ENCODE data around the gene HSH2D.
"Not testable (repeated sequence)": the region's sequence is repeated elsewhere in the genome, so short reads cannot be mapped to it uniquely, and the experiment has no call there.

Gene HSH2D

DNA sequence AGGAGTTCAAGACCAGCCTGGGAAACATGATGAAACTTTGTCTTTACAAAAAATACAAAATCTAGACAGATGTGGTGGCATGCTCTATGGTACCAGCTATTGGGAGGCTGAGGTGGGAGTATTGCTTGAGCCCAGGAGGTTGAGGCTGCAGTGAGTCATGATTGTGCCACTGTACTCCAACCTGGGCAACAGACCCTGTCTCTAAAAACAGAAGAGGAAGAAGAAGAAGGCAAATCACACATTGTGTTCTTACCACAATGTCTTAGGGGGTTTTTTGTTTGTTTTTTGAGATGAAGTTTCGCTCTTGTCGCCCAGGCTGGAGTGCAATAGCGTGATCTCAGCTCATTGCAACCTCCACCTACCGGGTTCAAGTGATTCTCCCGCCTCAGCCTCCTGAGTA is 35.4 kb downstream of the HSH2D start:
- not testable (repeated sequence) for H3K9me3 Mint-ChIP-seq, H3K4me1 Mint-ChIP-seq, H3K27ac Mint-ChIP-seq, H3K4me3 Mint-ChIP-seq, DNase-seq, H3K36me3 Mint-ChIP-seq
- CTCF ChIA-PET: interaction anchor here (0.9 to 1.7 kb wide), 2 partner anchors 66 to 137 kb away, joined by 3 to 8 read pairs; no protein-coding TSS in a partner anchor
- peaks cover 27% of the 10 kb centered on the region for H3K27me3 Mint-ChIP-seq

DNA sequence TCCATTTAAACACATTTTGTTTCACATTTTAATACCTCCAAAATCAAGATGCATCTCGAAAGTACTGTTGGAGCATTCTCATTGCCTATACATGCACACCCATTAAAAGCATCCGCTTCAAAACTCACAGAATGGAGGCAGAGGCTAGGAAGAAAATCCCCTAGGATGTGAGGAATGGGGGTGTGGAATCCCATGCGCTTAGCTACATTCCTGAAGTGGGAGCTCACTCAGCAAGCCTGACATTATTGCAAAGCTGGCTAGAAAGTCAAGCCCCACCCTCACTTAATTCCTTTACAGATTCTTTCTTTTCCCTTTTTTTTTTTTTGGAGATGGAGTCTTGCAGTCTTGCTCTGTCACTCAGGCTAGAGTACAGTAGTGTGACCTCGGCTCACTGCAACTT is 37.1 kb downstream of the HSH2D start:
- no peak for DNase-seq
- peaks cover 18% of the 10 kb centered on the region for H3K4me1 Mint-ChIP-seq
- H3K9me3 Mint-ChIP-seq: no peaks in the 10 kb centered on the region
- H3K27me3 Mint-ChIP-seq: peaks cover 33% of the 10 kb centered on the region
- no peak overlapping the region for H3K27ac Mint-ChIP-seq
- CTCF ChIA-PET: interaction anchor here (0.7 to 3.2 kb wide), 5 partner anchors 118 to 311 kb away, joined by 3 to 25 read pairs (median 4); no protein-coding TSS in a partner anchor
- H3K36me3 Mint-ChIP-seq: peaks cover 5% of the 10 kb centered on the region
- no peak overlapping the region for H3K4me3 Mint-ChIP-seq

DNA sequence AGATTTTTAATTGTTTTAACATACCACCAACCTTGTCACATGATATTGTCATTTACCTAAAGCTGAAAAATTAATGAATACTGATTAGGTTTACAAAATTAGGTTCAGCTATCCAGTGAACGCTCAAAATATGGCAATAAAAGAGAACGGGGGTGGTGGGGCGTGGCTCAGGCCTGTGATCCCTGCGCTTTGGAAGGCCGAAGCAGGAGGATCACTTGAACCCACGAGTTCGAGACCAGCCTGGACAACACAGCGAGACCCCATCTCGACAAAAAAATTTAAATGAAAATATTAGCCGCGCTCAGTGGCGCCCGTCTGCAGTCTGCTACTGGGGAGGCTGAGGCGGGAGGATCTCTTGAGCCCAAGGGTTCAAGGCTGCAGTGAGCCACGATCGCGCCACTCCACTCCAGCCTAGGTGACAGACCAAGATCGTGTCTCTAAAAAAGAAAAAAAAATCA is 41.2 kb downstream of the HSH2D start:
- H3K9me3 Mint-ChIP-seq: no peaks in the 10 kb centered on the region
- H3K4me1 Mint-ChIP-seq: peaks cover 40% of the 10 kb centered on the region
- CTCF ChIA-PET: interaction anchor here (0.6 to 3.3 kb wide), 11 partner anchors 11 to 373 kb away, joined by 3 to 38 read pairs (median 3); partner anchors contain the start of genes CIB3 and HSH2D
- peaks cover 25% of the 10 kb centered on the region for H3K36me3 Mint-ChIP-seq
- no peak for DNase-seq
- H3K4me3 Mint-ChIP-seq: peak overlapping the region; percentile 100
- H3K27me3 Mint-ChIP-seq: peaks cover 20% of the 10 kb centered on the region
- peak overlapping the region; percentile 97 for H3K27ac Mint-ChIP-seq

DNA sequence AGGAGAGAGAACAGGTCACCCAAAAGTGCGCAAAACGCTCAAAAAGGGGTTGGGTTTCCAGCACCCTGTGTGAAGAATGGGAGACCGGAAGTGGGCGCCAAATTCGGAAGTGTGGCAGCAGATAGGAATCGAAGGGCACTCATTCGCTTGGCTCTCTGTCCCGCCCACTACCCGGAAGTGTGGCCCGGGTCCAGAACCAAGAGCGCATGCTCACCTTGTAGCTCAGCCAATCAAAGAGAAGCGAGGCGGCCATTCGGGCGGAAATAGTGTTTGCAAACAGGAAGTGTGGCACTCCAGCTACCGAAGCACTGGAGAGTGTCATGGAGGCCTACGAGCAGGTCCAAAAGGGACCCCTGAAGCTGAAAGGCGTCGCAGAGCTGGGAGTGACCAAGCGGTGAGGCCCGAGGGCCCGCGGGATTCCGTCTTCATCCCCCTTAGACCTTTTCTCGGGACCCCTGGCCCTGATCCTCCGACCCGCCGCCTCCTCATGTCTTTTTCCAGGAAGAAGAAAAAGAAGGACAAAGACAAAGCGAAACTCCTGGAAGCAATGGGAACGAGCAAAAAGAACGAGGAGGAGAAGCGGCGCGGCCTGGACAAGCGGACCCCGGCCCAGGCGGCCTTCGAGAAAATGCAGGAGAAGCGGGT is 41.8 kb downstream of the HSH2D start, which contains the start of gene FAM32A:
TSS of gene FAM32A (plus strand) at position 288 of the 645 bp plus-strand sequence. CDS start at position 321, 33 bp downstream.
- DNase-seq: peak; percentile 99
- Mint-ChIP-seq H3K27me3 (peaks cover 20% of the 10 kb centered on the region), H3K27ac (peak within 1 kb of the TSS; percentile 97), H3K36me3 (peaks cover 25% of the 10 kb centered on the region), H3K4me1 (peaks cover 40% of the 10 kb centered on the region), H3K4me3 (peak within 1 kb of the TSS; percentile 100), H3K9me3 (no peaks in the 10 kb centered on the region)
- CTCF ChIA-PET: interaction anchor here (0.6 to 3.3 kb wide), 14 partner anchors 10 to 373 kb away, joined by 3 to 38 read pairs (median 4); partner anchors contain the start of gene HSH2D

DNA sequence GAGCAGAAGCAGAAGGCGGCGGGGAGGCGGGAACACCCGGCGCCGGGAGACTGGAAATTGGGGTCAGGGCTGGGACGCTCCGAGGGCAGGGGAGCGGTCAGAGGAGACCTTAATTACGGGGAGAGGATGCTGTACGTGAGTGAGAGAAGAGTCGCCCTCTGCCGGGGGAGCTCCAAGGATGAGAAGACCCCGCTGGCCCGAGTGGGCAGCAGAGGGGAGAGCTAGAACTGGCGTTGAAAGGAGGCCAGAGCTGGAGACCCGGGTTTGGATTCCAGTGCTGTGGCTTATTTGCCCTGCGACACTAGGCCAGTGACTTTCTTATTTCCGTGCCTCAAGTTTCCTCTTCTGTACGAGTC is 42.3 kb downstream of the HSH2D start:
- peak overlapping the region; percentile 100 for H3K4me3 Mint-ChIP-seq
- H3K27ac Mint-ChIP-seq: peak overlapping the region; percentile 97
- peak; percentile 65 for DNase-seq
- peaks cover 28% of the 10 kb centered on the region for H3K36me3 Mint-ChIP-seq
- peaks cover 18% of the 10 kb centered on the region for H3K27me3 Mint-ChIP-seq
- no peaks in the 10 kb centered on the region for H3K9me3 Mint-ChIP-seq
- peaks cover 40% of the 10 kb centered on the region for H3K4me1 Mint-ChIP-seq
- CTCF ChIA-PET: interaction anchor here (0.6 to 3.3 kb wide), 13 partner anchors 10 to 200 kb away, joined by 3 to 38 read pairs (median 4); partner anchors contain the start of gene HSH2D

DNA sequence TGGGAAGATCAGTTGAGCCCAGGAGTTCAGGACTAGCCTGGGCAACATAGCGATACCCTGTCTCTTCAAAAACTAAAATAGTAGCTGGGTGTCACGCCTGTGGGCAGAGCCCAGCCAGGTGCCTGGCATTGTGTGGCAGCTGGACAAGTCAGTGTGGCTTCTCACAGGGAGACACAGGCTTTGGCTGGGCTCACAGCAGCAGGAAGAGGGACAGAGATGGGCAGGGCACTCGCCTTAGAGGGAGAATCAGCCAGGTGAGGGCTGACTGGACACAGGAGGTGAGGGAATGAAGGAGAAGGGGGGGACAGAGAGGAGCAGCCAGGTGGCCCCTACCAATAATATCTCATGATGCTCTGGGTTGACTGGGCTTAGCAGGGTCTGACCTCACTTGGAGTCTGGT is 45.0 kb downstream of the HSH2D start:
- CTCF ChIA-PET: interaction anchor here (1.1 to 1.8 kb wide), 3 partner anchors 125 to 194 kb away, joined by 3 to 4 read pairs (median 4); no protein-coding TSS in a partner anchor
- H3K27me3 Mint-ChIP-seq: peaks cover 7% of the 10 kb centered on the region
- DNase-seq: no peak
- H3K36me3 Mint-ChIP-seq: peaks cover 44% of the 10 kb centered on the region
- peak overlapping the region; percentile 42 for H3K27ac Mint-ChIP-seq
- no peaks in the 10 kb centered on the region for H3K9me3 Mint-ChIP-seq
- H3K4me1 Mint-ChIP-seq: peaks cover 30% of the 10 kb centered on the region
- no peak overlapping the region for H3K4me3 Mint-ChIP-seq

DNA sequence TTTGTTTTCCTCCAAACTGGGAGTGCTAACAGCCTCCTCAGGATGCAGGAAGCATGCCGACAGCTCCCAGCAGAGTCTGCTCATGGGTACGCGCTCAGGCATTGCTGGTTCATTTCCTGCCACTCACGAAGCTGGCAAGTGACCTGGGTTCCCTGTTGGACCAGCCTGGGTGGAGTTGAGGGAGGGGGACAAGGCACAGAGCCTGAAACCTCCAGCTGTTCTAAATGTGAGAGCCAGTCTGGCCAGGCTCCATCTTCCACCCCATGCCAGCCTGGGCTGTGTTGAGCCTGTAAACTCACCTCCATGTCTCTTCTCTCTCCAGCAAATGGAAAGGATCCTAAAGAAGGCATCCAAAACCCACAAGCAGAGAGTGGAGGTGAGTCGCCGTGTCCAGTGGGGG is 46.7 kb downstream of the HSH2D start:
- no peaks in the 10 kb centered on the region for H3K9me3 Mint-ChIP-seq
- H3K27me3 Mint-ChIP-seq: peaks cover 2% of the 10 kb centered on the region
- H3K27ac Mint-ChIP-seq: no peak overlapping the region
- no peak for DNase-seq
- H3K4me3 Mint-ChIP-seq: no peak overlapping the region
- H3K36me3 Mint-ChIP-seq: peaks cover 44% of the 10 kb centered on the region
- CTCF ChIA-PET: interaction anchor here (1.0 kb wide), 1 partner anchor 79 kb away, joined by 3 read pairs; the partner anchor contains the start of gene RAB8A
- peaks cover 26% of the 10 kb centered on the region for H3K4me1 Mint-ChIP-seq

DNA sequence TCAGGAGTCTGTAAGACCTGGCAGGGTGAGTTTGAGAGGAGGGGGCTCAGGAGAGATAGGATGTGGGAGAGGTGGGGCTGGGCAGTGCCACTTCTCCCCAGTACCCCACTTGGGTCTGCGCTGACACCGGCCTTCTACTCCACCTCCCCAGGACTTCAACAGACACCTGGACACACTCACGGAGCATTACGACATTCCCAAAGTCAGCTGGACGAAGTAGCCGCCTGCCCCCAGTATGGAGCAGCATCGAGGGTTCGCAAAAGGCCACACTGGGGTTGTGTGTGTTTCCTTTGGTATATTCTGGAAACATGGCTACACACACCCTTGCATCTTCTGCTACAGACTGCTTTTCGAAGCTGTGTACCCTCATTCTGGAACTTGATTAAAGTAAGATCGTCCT is 47.3 kb downstream of the HSH2D start:
- Mint-ChIP-seq H3K4me3 (no peak overlapping the region), H3K9me3 (no peaks in the 10 kb centered on the region), H3K36me3 (peaks cover 39% of the 10 kb centered on the region), H3K27me3 (no peaks in the 10 kb centered on the region), H3K4me1 (peaks cover 20% of the 10 kb centered on the region), H3K27ac (no peak overlapping the region)
- DNase-seq: no peak
- CTCF ChIA-PET: interaction anchor here (1.0 kb wide), 1 partner anchor 79 kb away, joined by 3 read pairs; the partner anchor contains the start of gene RAB8A

DNA sequence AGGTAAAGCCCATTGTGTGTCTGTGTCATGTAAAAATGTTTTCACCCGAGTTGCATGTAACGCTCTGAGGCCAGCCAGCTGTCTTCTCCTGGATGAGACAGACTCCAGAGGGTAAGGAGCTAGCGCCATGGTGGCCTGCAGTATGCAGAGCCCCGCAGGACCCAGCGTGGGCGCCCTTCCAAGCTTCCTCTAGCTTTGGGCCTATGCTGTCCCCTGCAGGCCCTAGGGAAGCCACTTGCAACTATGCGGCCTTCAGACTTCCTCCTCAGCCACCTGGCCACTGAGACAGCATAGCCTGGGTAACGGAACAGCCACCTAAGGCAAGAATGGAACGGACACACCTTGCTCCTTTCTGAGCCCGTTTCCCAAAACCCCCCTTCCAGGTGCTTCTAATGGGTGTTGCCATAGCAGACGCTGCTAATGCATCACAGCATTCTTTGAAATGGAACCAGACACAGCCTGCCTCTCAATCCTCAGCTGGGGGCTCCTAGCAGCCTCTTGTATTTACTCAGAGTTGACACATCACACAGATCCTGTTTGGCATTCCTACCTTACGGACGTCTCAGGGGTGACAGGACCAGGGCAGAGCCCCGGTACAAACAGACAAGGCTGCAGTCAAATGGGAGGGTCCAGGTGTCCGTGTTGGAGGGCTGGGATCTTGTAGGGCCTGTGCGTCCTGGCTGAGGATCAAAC is 47.9 kb downstream of the HSH2D start:
- H3K4me3 Mint-ChIP-seq: no peak overlapping the region
- DNase-seq: no peak
- CTCF ChIA-PET: no interaction called here
- peaks cover 14% of the 10 kb centered on the region for H3K4me1 Mint-ChIP-seq
- H3K27ac Mint-ChIP-seq: no peak overlapping the region
- no peaks in the 10 kb centered on the region for H3K9me3 Mint-ChIP-seq
- peaks cover 37% of the 10 kb centered on the region for H3K36me3 Mint-ChIP-seq
- no peaks in the 10 kb centered on the region for H3K27me3 Mint-ChIP-seq

DNA sequence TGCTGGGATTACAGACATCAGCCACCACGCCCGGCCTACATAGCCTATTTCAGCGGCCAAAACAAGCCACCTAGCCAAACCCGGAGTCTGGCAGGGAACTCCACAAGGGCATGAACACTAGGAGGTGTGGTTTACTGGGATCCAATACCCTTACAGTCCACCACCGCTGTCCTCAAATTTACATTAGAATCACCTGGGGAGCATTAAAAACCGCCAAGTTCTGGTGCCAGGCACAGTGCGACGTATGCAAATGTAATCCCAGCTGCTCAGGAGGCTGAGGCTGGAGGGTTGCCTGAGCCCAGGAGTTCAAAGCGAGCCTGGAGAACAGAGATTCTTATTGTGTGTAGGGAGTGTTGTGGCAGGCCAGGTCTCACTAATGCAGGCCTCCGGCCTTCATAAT is 50.0 kb downstream of the HSH2D start:
- Mint-ChIP-seq H3K36me3 (peaks cover 28% of the 10 kb centered on the region), H3K9me3 (no peaks in the 10 kb centered on the region), H3K4me3 (no peak overlapping the region), H3K4me1 (peaks cover 14% of the 10 kb centered on the region), H3K27me3 (no peaks in the 10 kb centered on the region), H3K27ac (no peak overlapping the region)
- CTCF ChIA-PET: interaction anchor here (0.6 kb wide), 1 partner anchor 92 kb away, joined by 3 read pairs; no protein-coding TSS in a partner anchor
- DNase-seq: no peak

DNA sequence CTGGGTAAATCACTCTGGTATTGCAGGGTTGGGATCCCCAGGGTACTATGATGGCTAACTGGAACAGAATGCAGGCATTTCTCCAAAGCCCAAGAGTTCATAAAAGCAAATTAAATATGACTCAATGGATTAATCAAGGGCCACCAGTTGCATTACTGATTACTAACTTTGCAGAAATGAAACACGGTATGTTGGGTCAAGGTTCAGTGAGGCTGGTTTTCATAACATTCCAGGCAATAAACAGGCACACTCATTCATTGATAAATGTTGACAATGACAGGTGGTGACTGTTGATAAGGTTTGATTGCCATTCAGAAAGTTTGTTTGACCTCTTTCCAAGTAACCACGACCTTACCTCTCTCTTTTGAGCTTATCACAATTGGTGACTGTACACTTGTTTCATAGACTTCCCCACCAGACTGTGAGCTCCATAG is 53.7 kb downstream of the HSH2D start:
- H3K36me3 Mint-ChIP-seq: peaks cover 23% of the 10 kb centered on the region
- CTCF ChIA-PET: interaction anchor here (1.1 kb wide), 1 partner anchor 186 kb away, joined by 6 read pairs; no protein-coding TSS in a partner anchor
- H3K4me3 Mint-ChIP-seq: peak overlapping the region; percentile 94
- peaks cover 38% of the 10 kb centered on the region for H3K4me1 Mint-ChIP-seq
- H3K27ac Mint-ChIP-seq: peak overlapping the region; percentile 92
- no peak for DNase-seq
- H3K27me3 Mint-ChIP-seq: no peaks in the 10 kb centered on the region
- H3K9me3 Mint-ChIP-seq: no peaks in the 10 kb centered on the region

DNA sequence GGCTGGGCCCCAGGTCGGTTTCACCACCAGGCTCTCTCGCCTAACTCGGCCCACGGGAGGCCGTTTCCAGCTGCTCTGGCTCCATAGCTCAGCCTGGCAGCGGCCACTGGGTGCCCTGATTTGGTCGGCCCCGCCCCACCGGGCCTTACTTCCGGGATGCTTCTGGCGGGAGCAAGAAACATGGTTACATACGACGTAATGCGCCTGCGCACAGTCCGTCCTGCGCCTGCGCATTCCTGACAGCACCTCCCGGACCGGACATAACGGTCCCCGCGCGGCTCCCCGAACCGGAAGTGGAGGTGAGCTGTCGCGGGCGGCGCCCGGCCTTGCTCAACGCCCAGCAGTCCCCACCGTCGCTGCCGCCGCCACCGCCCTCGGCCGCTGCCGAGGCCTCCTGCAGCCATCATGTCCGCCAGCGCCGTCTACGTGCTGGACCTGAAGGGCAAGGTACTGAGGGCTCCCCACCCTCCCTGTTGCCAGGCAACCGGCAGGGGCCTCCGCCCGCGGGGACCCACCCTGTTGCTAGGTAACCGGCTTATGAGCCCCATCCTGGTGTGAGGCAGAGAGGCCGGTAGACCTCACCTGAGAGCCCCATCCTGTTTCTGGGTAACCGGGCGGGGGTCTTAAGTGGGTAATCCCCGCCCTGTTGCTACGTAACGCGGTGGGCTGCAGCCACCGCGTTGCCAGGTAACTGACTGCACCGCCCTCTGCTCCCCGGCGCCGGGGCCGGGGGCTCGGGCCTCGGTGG is 54.3 kb downstream of the HSH2D start, which contains the start of gene AP1M1:
TSS of gene AP1M1 (plus strand) at position 290 of the 748 bp plus-strand sequence. CDS start at position 406, 116 bp downstream.
- CTCF ChIA-PET: interaction anchor here (1.1 kb wide), 1 partner anchor 185 kb away, joined by 6 read pairs; no protein-coding TSS in a partner anchor
- Mint-ChIP-seq H3K36me3 (peaks cover 27% of the 10 kb centered on the region), H3K27ac (peak within 1 kb of the TSS; percentile 92), H3K4me3 (peak within 1 kb of the TSS; percentile 94), H3K4me1 (peaks cover 44% of the 10 kb centered on the region), H3K9me3 (no peaks in the 10 kb centered on the region), H3K27me3 (no peaks in the 10 kb centered on the region)
- peak; percentile 99 for DNase-seq

DNA sequence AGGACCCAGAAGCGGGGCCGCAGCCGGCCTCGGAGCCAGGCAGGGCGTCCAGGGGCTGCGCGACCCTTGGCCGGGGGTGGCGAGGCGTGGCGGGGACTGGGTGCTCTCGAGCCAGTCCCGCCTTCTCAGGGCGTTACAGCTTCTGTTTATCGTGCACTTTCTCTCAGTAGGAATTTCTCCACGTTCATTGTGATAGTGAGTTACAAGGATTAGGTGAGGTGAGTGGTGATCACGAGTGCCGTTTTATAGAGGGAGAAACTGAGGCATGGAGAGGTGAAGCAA is 54.8 kb downstream of the HSH2D start:
- Mint-ChIP-seq H3K27me3 (no peaks in the 10 kb centered on the region), H3K4me1 (peaks cover 45% of the 10 kb centered on the region), H3K9me3 (no peaks in the 10 kb centered on the region), H3K36me3 (peaks cover 32% of the 10 kb centered on the region), H3K27ac (peak overlapping the region; percentile 45), H3K4me3 (peak overlapping the region; percentile 94)
- CTCF ChIA-PET: interaction anchor here (1.9 kb wide), 1 partner anchor 219 kb away, joined by 5 read pairs; no protein-coding TSS in a partner anchor
- no peak for DNase-seq

All from activated naive CD4-positive, alpha-beta T cell treated with anti-CD3 and anti-CD28 coated beads, Interleukin-2, amount 10 ng/mL, durations not matched to agents 7 days and 5 days (primary cell).